Muscle layer of colon (tissue), 2 donors: ENCODE measurements around the gene DXO.
"Not testable (repeated sequence)": the region's sequence is repeated elsewhere in the genome, so short reads cannot be mapped to it uniquely, and the experiment has no call there.

ENCODE experiments used
- H3K27ac ChIP-seq: one replicate; pipeline ENCODE4 v1.7.0; 2013; ENCODE audit warnings: low read depth, mild to moderate bottlenecking, low read length, moderate library complexity
- H3K27me3 ChIP-seq, 2 donors: one replicate each; pipeline ENCODE4 v1.7.0; 2013; ENCODE audit warnings: low read length in 2 of 2, mild to moderate bottlenecking in 2 of 2; ENCODE audit not compliant: insufficient read depth in 2 of 2, control insufficient read depth in 1 of 2
- H3K36me3 ChIP-seq: one replicate; pipeline ENCODE4 v1.7.0; 2013; ENCODE audit warnings: mild to moderate bottlenecking, low read length; ENCODE audit not compliant: insufficient read depth
- H3K4me1 ChIP-seq: one replicate; pipeline ENCODE4 v1.7.0; 2013; ENCODE audit warnings: mild to moderate bottlenecking, low read length; ENCODE audit not compliant: insufficient read depth
- H3K4me3 ChIP-seq, 2 donors: one replicate each; pipeline ENCODE4 v1.7.0; 2013; ENCODE audit warnings: low read length in 2 of 2, low read depth in 1 of 2, mild to moderate bottlenecking in 1 of 2, moderate library complexity in 1 of 2
- H3K9ac ChIP-seq: one replicate; pipeline ENCODE4 v1.7.0; 2013; ENCODE audit warnings: low read length
- H3K9me3 ChIP-seq: one replicate; pipeline ENCODE4 v1.7.0; 2013; ENCODE audit warnings: mild to moderate bottlenecking, low read length
- donor health status: abdominal sarcoma.
- donor health status: Adenocarcinoma of cecum.

The DXO gene

GRCh38 chr6:32004864-32005537 lies 33.1 kb upstream of the DXO start:
- not testable (repeated sequence) for H3K27ac ChIP-seq, H3K4me1 ChIP-seq

GRCh38 chr6:32004393-32004792 lies 32.5 kb upstream of the DXO start:
- not testable (repeated sequence) for H3K9me3 ChIP-seq, H3K4me1 ChIP-seq, H3K4me3 ChIP-seq, H3K27ac ChIP-seq, H3K9ac ChIP-seq, H3K36me3 ChIP-seq, H3K27me3 ChIP-seq

More at GRCh38 chr6:32004864-32005537, 33.1 kb upstream of the DXO start:
- not testable (repeated sequence) for H3K9ac ChIP-seq, H3K36me3 ChIP-seq, H3K27me3 ChIP-seq, H3K4me3 ChIP-seq, H3K9me3 ChIP-seq

GRCh38 chr6:32003301-32003700 lies 31.4 kb upstream of the DXO start:
- not testable (repeated sequence) for H3K9me3 ChIP-seq, H3K36me3 ChIP-seq, H3K4me3 ChIP-seq, H3K4me1 ChIP-seq, H3K27ac ChIP-seq, H3K9ac ChIP-seq, H3K27me3 ChIP-seq

GRCh38 chr6:32002546-32003268 lies 30.8 kb upstream of the DXO start:
- not testable (repeated sequence) for H3K27ac ChIP-seq, H3K4me1 ChIP-seq, H3K9me3 ChIP-seq, H3K4me3 ChIP-seq, H3K27me3 ChIP-seq, H3K9ac ChIP-seq, H3K36me3 ChIP-seq

GRCh38 chr6:31996385-31996784 lies 24.4 kb upstream of the DXO start:
- not testable (repeated sequence) for H3K27me3 ChIP-seq, H3K9me3 ChIP-seq, H3K27ac ChIP-seq, H3K4me1 ChIP-seq, H3K36me3 ChIP-seq, H3K9ac ChIP-seq, H3K4me3 ChIP-seq

GRCh38 chr6:31994421-31994820 lies 22.5 kb upstream of the DXO start:
- not testable (repeated sequence) for H3K9me3 ChIP-seq, H3K36me3 ChIP-seq, H3K4me3 ChIP-seq, H3K27me3 ChIP-seq, H3K27ac ChIP-seq, H3K4me1 ChIP-seq, H3K9ac ChIP-seq

GRCh38 chr6:31989363-31989762 lies 17.4 kb upstream of the DXO start:
- not testable (repeated sequence) for H3K27me3 ChIP-seq, H3K9ac ChIP-seq, H3K4me3 ChIP-seq, H3K27ac ChIP-seq, H3K9me3 ChIP-seq, H3K4me1 ChIP-seq, H3K36me3 ChIP-seq

GRCh38 chr6:31981744-31982143 lies 9.8 kb upstream of the DXO start, which contains the start of gene C4A:
Gene C4A (plus strand): TSS chr6:31982057. CDS start chr6:31982108, 51 bp downstream.
- H3K27me3 ChIP-seq, H3K9ac ChIP-seq, H3K36me3 ChIP-seq: not testable (repeated sequence)

GRCh38 chr6:31980998-31981397 lies 9.1 kb upstream of the DXO start:
- not testable (repeated sequence) for H3K9me3 ChIP-seq, H3K4me3 ChIP-seq, H3K4me1 ChIP-seq, H3K9ac ChIP-seq, H3K36me3 ChIP-seq, H3K27ac ChIP-seq, H3K27me3 ChIP-seq

More at GRCh38 chr6:31981744-31982143, 9.8 kb upstream of the DXO start, which contains the start of gene C4A:
- H3K27ac ChIP-seq, H3K4me3 ChIP-seq, H3K4me1 ChIP-seq, H3K9me3 ChIP-seq: not testable (repeated sequence)

- H3K27ac ChIP-seq, H3K9me3 ChIP-seq, H3K27me3 ChIP-seq, H3K9ac ChIP-seq, H3K36me3 ChIP-seq, H3K4me3 ChIP-seq, H3K4me1 ChIP-seq: not testable (repeated sequence)
These were observed 8.4 kb upstream of the DXO start for GRCh38 chr6:31980195-31980876.

GRCh38 chr6:31979238-31979898 lies 7.4 kb upstream of the DXO start:
- H3K4me1 ChIP-seq: no peaks in the 10 kb centered on the region
- no peak overlapping the region for H3K9ac ChIP-seq
- no peak overlapping the region for H3K4me3 ChIP-seq
- no peaks in the 10 kb centered on the region for H3K27me3 ChIP-seq
- H3K9me3 ChIP-seq: no peaks in the 10 kb centered on the region
- H3K27ac ChIP-seq: no peak overlapping the region
- H3K36me3 ChIP-seq: peaks cover 10% of the 10 kb centered on the region
